ENCODE measurements around the gene ARSA. TPM values are rescaled to one million over a fixed set of nuclear protein-coding genes. Genes with fewer than 3 reads are reported as not detected.

ARSA gene
- total and polyA plus RNA-seq, 2 donors (not counting 3 experiments of a cell fraction or from before 2014, with no cell fraction given) = 22.3 to 33.6 TPM

DNA sequence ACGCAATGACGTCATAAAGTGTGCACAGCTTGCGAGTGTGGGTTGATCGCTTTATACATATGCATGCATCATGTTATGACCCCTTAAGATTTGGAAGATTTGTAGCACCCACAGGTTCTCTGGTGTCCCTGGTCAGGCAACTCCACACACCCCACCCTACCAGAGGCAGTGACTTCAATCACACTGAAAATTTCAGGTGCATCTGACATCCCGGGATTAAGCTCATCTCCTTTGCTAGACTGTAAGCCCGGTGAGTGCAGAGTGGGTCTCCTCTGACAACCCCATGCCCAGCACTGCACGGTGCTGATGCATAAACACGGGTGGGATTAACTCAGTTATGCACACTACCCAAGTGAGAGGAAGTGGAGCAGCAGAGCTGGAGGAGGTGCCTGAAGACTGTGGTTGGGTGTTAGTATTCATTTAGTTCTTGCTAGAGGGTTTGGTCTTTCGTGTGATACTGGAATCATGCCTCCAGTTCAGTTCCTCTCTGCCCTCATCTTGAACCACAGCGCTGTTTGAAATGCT lies 6.5 kb downstream of the ARSA start:
- no peak for DNase-seq (ENCODE audit: low read depth, low spot score)
- H3K4me1 ChIP-seq (ENCODE audit: control insufficient read depth, extremely low read depth, insufficient read depth, low read length) = peaks cover 14% of the 10 kb centered on the region
- no peaks in the 10 kb centered on the region for H3K9me3 ChIP-seq (replicated peaks; ENCODE audit: control insufficient read depth, insufficient read depth, low read length)
- H4K20me1 ChIP-seq (replicated peaks; ENCODE audit: control insufficient read depth, extremely low read depth, insufficient read depth, low read length) = no peaks in the 10 kb centered on the region
- ChIA-PET CTCF (interaction anchor here (0.9 to 2.3 kb wide), 22 partner anchors 12 to 381 kb away, joined by 3 to 91 read pairs (median 8); partner anchors contain the start of genes CHKB, CPT1B, SCO2 and SHANK3), POLR2A (no interaction called here)
- H3K27ac ChIP-seq (ENCODE audit: insufficient read depth, low read depth, low read length) = no peak overlapping the region
- H3K9ac ChIP-seq (replicated peaks; ENCODE audit: extremely low read depth, insufficient read depth, low read length) = no peak overlapping the region
- intact Hi-C loops (cut with micrococcal nuclease) = loop anchor here (2.0 kb wide), 1 partner anchor 51 kb away; the partner anchor contains the start of gene SHANK3
- no peak overlapping the region for H3K4me3 ChIP-seq (replicated peaks in 1 of 3; ENCODE audit: insufficient read depth in 1 of 3, low read depth in 1 of 3, low read length in 3 of 3)
- dilution Hi-C loops (cut with MboI; ENCODE audit: extremely low pct_ligation_motif_present, low sequenced_read_pairs) = no loop called here
- no peak overlapping the region for H2AFZ ChIP-seq (ENCODE audit: low read depth, low read length)
- H3K27me3 ChIP-seq (ENCODE audit: control insufficient read depth in 2 of 2, insufficient read depth in 2 of 2, low read length in 2 of 2) = no peaks in the 10 kb centered on the region
- peak overlapping the region; percentile 50 for H3K4me2 ChIP-seq (ENCODE audit: insufficient read depth, low read length)
- H3K9me1 ChIP-seq (replicated peaks; ENCODE audit: control insufficient read depth, extremely low read depth, insufficient read depth, low read length) = no peaks in the 10 kb centered on the region
- H3K79me2 ChIP-seq (ENCODE audit: control insufficient read depth, insufficient read depth, low read length) = no peaks in the 10 kb centered on the region
- peak; percentile 73 for FAIRE-seq
- BruUV-seq (replicated peaks) = no TSS peak
- no peak for TF ChIP-seq GATA2 (IDR thresholded peaks at IDR 0.05; ENCODE audit: insufficient read depth, insufficient read length, low read depth, low read length)
- TF ChIP-seq, protein P1, sequence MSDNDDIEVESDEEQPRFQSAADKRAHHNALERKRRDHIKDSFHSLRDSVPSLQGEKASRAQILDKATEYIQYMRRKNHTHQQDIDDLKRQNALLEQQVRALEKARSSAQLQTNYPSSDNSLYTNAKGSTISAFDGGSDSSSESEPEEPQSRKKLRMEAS (IDR thresholded peaks at IDR 0.05; ENCODE audit: insufficient read depth, insufficient read length) = no peak
- no peak for TF ChIP-seq MYC (IDR thresholded peaks at IDR 0.05; ENCODE audit: low read depth, low read length)
- TF ChIP-seq JUN (IDR thresholded peaks at IDR 0.05; ENCODE audit: borderline replicate concordance, insufficient read depth, insufficient read length, low read depth) = no peak
- TF ChIP-seq EZH2 (IDR thresholded peaks at IDR 0.05; ENCODE audit: borderline replicate concordance, low read depth, low read length, severe bottlenecking) = no peak
- no peak for TF ChIP-seq POLR2AphosphoS5 (IDR thresholded peaks at IDR 0.05; ENCODE audit: insufficient read depth, low read depth, low read length)
- TF ChIP-seq, protein P2, sequence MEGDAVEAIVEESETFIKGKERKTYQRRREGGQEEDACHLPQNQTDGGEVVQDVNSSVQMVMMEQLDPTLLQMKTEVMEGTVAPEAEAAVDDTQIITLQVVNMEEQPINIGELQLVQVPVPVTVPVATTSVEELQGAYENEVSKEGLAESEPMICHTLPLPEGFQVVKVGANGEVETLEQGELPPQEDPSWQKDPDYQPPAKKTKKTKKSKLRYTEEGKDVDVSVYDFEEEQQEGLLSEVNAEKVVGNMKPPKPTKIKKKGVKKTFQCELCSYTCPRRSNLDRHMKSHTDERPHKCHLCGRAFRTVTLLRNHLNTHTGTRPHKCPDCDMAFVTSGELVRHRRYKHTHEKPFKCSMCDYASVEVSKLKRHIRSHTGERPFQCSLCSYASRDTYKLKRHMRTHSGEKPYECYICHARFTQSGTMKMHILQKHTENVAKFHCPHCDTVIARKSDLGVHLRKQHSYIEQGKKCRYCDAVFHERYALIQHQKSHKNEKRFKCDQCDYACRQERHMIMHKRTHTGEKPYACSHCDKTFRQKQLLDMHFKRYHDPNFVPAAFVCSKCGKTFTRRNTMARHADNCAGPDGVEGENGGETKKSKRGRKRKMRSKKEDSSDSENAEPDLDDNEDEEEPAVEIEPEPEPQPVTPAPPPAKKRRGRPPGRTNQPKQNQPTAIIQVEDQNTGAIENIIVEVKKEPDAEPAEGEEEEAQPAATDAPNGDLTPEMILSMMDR (IDR thresholded peaks at IDR 0.05; ENCODE audit: extremely low read depth in 1 of 2, insufficient read depth in 1 of 2, low read depth in 1 of 2, low read length in 2 of 2) = no peak
- no peak for TF ChIP-seq FOS (IDR thresholded peaks at IDR 0.05; ENCODE audit: borderline replicate concordance, insufficient read depth, low read length)
- TF ChIP-seq POLR2A (IDR thresholded peaks at IDR 0.05; ENCODE audit: low read depth, low read length) = no peak
- H3K36me3 ChIP-seq (ENCODE audit: control insufficient read depth in 2 of 2, extremely low read depth in 1 of 2, insufficient read depth in 2 of 2, low read length in 2 of 2) = no peaks in the 10 kb centered on the region
